Osteoblast (primary cell): ENCODE data around the gene VMP1. TPM values are rescaled to one million over a fixed set of nuclear protein-coding genes. Genes with fewer than 3 reads are reported as not detected.

ENCODE experiments used
- DNase-seq: peaks from one replicate; pipeline ENCODE4 v3.0.0; 2011; ENCODE audit warnings: low spot score, mixed read lengths; ENCODE audit not compliant: insufficient read length; ENCODE audit errors: missing footprints
- H2AFZ ChIP-seq: 2 replicates; pipeline ENCODE4 v1.6.0; 2011; ENCODE audit warnings: mild to moderate bottlenecking, low read length
- H3K27ac ChIP-seq: 2 replicates; pipeline ENCODE4 v1.5.1; 2011; ENCODE audit warnings: mild to moderate bottlenecking, low read depth, low read length, moderate library complexity
- H3K27me3 ChIP-seq: 2 replicates; pipeline ENCODE4 v1.6.0; 2012; ENCODE audit warnings: mild to moderate bottlenecking, control low read depth, inconsistent platforms, low read length, moderate library complexity; ENCODE audit not compliant: insufficient read depth
- H3K36me3 ChIP-seq: 2 replicates; pipeline ENCODE4 v1.5.1; 2011; ENCODE audit warnings: mild to moderate bottlenecking, low read length, control low read depth, moderate library complexity; ENCODE audit not compliant: insufficient read depth
- H3K4me1 ChIP-seq: 2 replicates; pipeline ENCODE4 v1.5.1; 2011; ENCODE audit warnings: mild to moderate bottlenecking, low read length, control low read depth, moderate library complexity; ENCODE audit not compliant: insufficient read depth
- H3K4me2 ChIP-seq: 2 replicates; pipeline ENCODE4 v1.6.0; 2011; ENCODE audit warnings: mild to moderate bottlenecking, low read length; ENCODE audit not compliant: insufficient read depth
- H3K4me3 ChIP-seq: fragments of 200-600 bp; sonication (generic); 3 replicates; pipeline ENCODE4 v1.5.1; 2012; ENCODE audit warnings: mild to moderate bottlenecking, low read length, inconsistent platforms; ENCODE audit not compliant: insufficient read depth
- H3K79me2 ChIP-seq: 2 replicates; pipeline ENCODE4 v1.6.0; 2012; ENCODE audit warnings: mild to moderate bottlenecking, low read length, control low read depth, inconsistent platforms; ENCODE audit not compliant: insufficient read depth
- H3K9me3 ChIP-seq: 2 replicates; pipeline ENCODE4 v1.5.1; 2011; ENCODE audit warnings: low read depth, low read length, control low read depth
- H4K20me1 ChIP-seq: 2 replicates; pipeline ENCODE4 v1.6.0; 2012; ENCODE audit warnings: mild to moderate bottlenecking, low read length, control low read depth; ENCODE audit not compliant: insufficient read depth
- CTCF ChIP-seq: IDR thresholded peaks from 2 replicates; pipeline ENCODE4 v1.5.1; 2011; ENCODE audit warnings: mild to moderate bottlenecking, low read depth, low read length, moderate library complexity; ENCODE audit errors: extremely low read depth
- small RNA-seq: library from RNA; depleted of rRNA; stranded (forward); fragments of <200 nt; gene quantifications from one replicate; pipeline ENCODE3, GENCODE V24; 2012
- total RNA-seq: library from RNA; depleted of rRNA; stranded (reverse); fragments of >200 nt; gene quantifications from 2 replicates; pipeline ENCODE4 v1.2.3, GENCODE V29; 2012

Gene VMP1
- total RNA-seq, 1 donor: 415 TPM

DNA sequence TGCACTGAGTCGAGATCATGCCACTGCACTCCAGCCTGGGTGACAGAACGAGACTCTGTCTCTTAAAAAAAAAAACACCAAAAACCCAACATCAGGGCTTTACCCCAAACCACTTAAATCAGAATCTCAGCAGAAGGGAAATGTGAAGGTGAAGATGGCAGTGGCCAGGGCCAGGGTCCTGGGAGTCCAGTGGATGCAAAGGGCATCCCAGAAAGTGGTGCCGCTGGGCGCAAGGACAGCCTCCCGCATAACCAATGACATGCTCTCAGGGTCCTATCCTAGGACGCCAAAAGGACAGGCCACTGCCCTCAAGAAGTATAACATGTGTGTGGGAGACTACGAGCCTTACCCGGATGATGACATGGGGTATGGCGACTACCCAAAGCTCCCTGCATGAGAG is 177.4 kb downstream of the VMP1 start:
- Histone ChIP-seq H3K4me1 (no peaks in the 10 kb centered on the region), H4K20me1 (no peaks in the 10 kb centered on the region), H3K4me3 (no peak overlapping the region), H2AFZ (no peak overlapping the region), H3K27ac (no peak overlapping the region), H3K4me2 (no peak overlapping the region), H3K27me3 (no peaks in the 10 kb centered on the region), H3K79me2 (no peaks in the 10 kb centered on the region), H3K9me3 (no peaks in the 10 kb centered on the region), H3K36me3 (peaks cover 9% of the 10 kb centered on the region)
- no peak for TF ChIP-seq CTCF
- no peak for DNase-seq

DNA sequence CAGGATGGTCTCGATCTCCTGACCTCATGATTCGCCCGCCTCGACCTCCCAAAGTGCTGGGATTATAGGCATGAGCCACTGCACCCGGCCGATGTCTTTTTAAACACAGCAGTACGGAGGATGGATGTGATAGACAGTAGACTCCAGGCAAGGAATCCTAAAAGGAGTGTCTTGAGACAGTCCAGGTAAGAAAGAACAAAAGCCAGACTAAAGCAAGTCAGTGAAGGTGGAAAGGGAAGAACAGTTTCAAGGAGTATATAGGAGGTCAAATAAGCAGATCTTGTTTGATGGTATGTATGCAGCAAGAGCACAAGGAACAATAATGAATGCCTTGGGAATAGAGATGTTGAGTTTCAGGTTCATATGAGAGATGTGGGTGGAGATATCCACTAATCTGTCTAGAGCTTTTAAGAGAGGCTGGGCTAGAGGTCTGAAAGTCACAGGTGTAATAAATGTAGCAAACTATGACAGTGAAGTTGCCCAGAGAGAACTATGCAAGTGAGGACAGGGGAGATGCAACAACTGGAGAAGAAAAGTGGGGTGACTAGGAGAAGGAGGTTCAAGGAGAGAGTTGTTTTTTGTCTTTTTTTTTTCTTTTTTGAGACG is 180.8 kb downstream of the VMP1 start:
- Histone ChIP-seq H3K9me3 (no peaks in the 10 kb centered on the region), H3K4me2 (no peak overlapping the region), H2AFZ (no peak overlapping the region), H3K36me3 (peaks cover 5% of the 10 kb centered on the region), H3K4me3 (no peak overlapping the region), H3K27ac (no peak overlapping the region), H4K20me1 (no peaks in the 10 kb centered on the region), H3K27me3 (no peaks in the 10 kb centered on the region), H3K79me2 (peaks cover 9% of the 10 kb centered on the region), H3K4me1 (peaks cover 12% of the 10 kb centered on the region)
- DNase-seq: peak; percentile 61
- TF ChIP-seq CTCF: no peak

GRCh38 chr17:59890720-59891119 is 183.3 kb downstream of the VMP1 start:
- H2AFZ ChIP-seq: no peak overlapping the region
- peaks cover 8% of the 10 kb centered on the region for H4K20me1 ChIP-seq
- H3K9me3 ChIP-seq: no peaks in the 10 kb centered on the region
- H3K27ac ChIP-seq: no peak overlapping the region
- H3K4me1 ChIP-seq: peaks cover 21% of the 10 kb centered on the region
- no peaks in the 10 kb centered on the region for H3K27me3 ChIP-seq
- no peak for TF ChIP-seq CTCF
- H3K4me3 ChIP-seq: no peak overlapping the region
- no peaks in the 10 kb centered on the region for H3K36me3 ChIP-seq
- peaks cover 31% of the 10 kb centered on the region for H3K79me2 ChIP-seq
- DNase-seq: peak; percentile 77
- H3K4me2 ChIP-seq: no peak overlapping the region

Small RNA genes lying within 50 kb of the gene (small RNA-seq; reads per million reads assigned to genes)
- not detected for gene AC040904.1
- gene RNU6-450P: not detected

Other genes starting within 250 kb of the VMP1 start
- gene DHX40, start 142.0 kb upstream of the VMP1 start, total RNA-seq: 74.6 and 76.4 TPM in 2 replicates
- gene CLTC, start 87.8 kb upstream of the VMP1 start, total RNA-seq: 502 and 518 TPM in 2 replicates
- gene PTRH2, start 224 bp upstream of the VMP1 start, total RNA-seq: 8.0 and 14.7 TPM in 2 replicates
- gene TUBD1, start 185.3 kb downstream of the VMP1 start, total RNA-seq: 4.0 and 4.4 TPM in 2 replicates
- gene RPS6KB1, start 185.5 kb downstream of the VMP1 start, total RNA-seq: 29.0 and 30.4 TPM in 2 replicates